Stimulated activated CD4-positive, alpha-beta T cell treated with anti-CD3 and anti-CD28 coated beads, TNF-alpha, amount 100 ng/mL, for 24 hours (primary cell): ENCODE results near the gene KAT6B.
A peak's percentile ranks its signal among the peaks of the same experiment; 100 is the strongest.

Source experiments
- DNase-seq, 3 experiments: peaks; one replicate each; pipeline ENCODE4 v3.0.0-alpha.2; 2020; ENCODE audit warnings: low read depth in 3 of 3

The KAT6B gene

GRCh38 chr10:75013522-75013921 lies 187.1 kb downstream of the KAT6B start:
- DNase-seq, result no peak

- no peak for DNase-seq
Measured at GRCh38 chr10:75014516-75015230, 188.3 kb downstream of the KAT6B start.

- DNase-seq, result no peak
Measured at GRCh38 chr10:75015442-75015841, 189.0 kb downstream of the KAT6B start.

GRCh38 chr10:75016325-75016724 lies 189.9 kb downstream of the KAT6B start:
- no peak for DNase-seq

GRCh38 chr10:75018251-75018650 lies 191.9 kb downstream of the KAT6B start:
- no peak for DNase-seq

GRCh38 chr10:75018686-75019307 lies 192.4 kb downstream of the KAT6B start:
- DNase-seq, result no peak

- no peak for DNase-seq
Measured at GRCh38 chr10:75019370-75019769, 193.0 kb downstream of the KAT6B start.

GRCh38 chr10:75020168-75020567 lies 193.8 kb downstream of the KAT6B start:
- no peak for DNase-seq

GRCh38 chr10:75021379-75022249 lies 195.2 kb downstream of the KAT6B start:
- no peak for DNase-seq

- DNase-seq, result no peak
Measured at GRCh38 chr10:75023074-75023473, 196.7 kb downstream of the KAT6B start.

GRCh38 chr10:75024971-75025523 lies 198.6 kb downstream of the KAT6B start:
- DNase-seq, result no peak

GRCh38 chr10:75028049-75028448 lies 201.6 kb downstream of the KAT6B start:
- DNase-seq, result no peak

- DNase-seq, result no peak
Measured at GRCh38 chr10:75028748-75029147, 202.3 kb downstream of the KAT6B start.

- DNase-seq, result no peak
Measured at GRCh38 chr10:75029420-75029819, 203.0 kb downstream of the KAT6B start.

GRCh38 chr10:75029857-75030256 lies 203.5 kb downstream of the KAT6B start:
- no peak for DNase-seq

GRCh38 chr10:75030371-75030770 lies 204.0 kb downstream of the KAT6B start:
- no peak for DNase-seq

GRCh38 chr10:75032119-75032518 lies 205.7 kb downstream of the KAT6B start:
- no peak for DNase-seq

GRCh38 chr10:75032813-75033212 lies 206.4 kb downstream of the KAT6B start:
- no peak for DNase-seq

- no peak for DNase-seq
Measured at GRCh38 chr10:75033399-75034130, 207.2 kb downstream of the KAT6B start.

GRCh38 chr10:75034131-75034512 lies 207.7 kb downstream of the KAT6B start:
- DNase-seq, result peak in 2 of 3 experiments; percentile 29 to 51

- DNase-seq, result no peak
Measured at GRCh38 chr10:75034714-75035258, 208.4 kb downstream of the KAT6B start.
